ENCODE measurements around the gene P4HB. TPM values are rescaled to one million over a fixed set of nuclear protein-coding genes. Genes with fewer than 3 reads are reported as not detected.

P4HB gene
- total RNA-seq, 4 donors from 2014 or later: 385 to 594 (median 472) TPM

DNA sequence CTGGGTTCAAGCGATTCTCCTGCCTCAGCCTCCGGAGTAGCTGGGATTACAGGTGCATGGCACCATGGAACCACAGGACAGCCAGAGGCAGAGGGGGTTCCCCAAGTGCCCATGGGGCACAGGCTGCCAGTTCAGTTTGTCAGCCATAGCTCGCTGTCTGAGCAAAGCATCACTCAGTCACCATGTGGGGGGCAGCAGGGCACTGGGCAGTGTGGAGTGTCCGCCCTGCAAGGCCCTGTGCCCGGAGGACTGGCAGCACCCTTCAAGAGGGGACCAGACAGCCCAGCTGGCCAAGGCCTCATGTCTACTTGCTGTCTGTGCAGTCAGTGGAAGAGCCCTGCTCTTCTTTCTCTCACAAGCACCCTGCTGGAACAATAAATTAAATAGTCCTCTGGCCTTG is 24.6 kb upstream of the P4HB start:
- H3K27ac ChIP-seq: no peak overlapping the region
- 92 to 95% methylated on average over 5 of the region's 5 CpGs for WGBS, 2 donors
- no peaks in the 10 kb centered on the region for H3K27me3 ChIP-seq
- DNase-seq (ENCODE audit: low spot score in 2 of 2): no peak
- no peak for TF ChIP-seq EP300 (IDR thresholded peaks at IDR 0.05)
- TF ChIP-seq, protein P1, sequence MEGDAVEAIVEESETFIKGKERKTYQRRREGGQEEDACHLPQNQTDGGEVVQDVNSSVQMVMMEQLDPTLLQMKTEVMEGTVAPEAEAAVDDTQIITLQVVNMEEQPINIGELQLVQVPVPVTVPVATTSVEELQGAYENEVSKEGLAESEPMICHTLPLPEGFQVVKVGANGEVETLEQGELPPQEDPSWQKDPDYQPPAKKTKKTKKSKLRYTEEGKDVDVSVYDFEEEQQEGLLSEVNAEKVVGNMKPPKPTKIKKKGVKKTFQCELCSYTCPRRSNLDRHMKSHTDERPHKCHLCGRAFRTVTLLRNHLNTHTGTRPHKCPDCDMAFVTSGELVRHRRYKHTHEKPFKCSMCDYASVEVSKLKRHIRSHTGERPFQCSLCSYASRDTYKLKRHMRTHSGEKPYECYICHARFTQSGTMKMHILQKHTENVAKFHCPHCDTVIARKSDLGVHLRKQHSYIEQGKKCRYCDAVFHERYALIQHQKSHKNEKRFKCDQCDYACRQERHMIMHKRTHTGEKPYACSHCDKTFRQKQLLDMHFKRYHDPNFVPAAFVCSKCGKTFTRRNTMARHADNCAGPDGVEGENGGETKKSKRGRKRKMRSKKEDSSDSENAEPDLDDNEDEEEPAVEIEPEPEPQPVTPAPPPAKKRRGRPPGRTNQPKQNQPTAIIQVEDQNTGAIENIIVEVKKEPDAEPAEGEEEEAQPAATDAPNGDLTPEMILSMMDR (IDR thresholded peaks at IDR 0.05): no peak
- no peak for TF ChIP-seq POLR2A (IDR thresholded peaks at IDR 0.05)
- peaks cover 4 to 91% (median 8%) of the 10 kb centered on the region in 3 donors for H3K36me3 ChIP-seq
- peaks cover 0 to 11% (median 3%) of the 10 kb centered on the region in 4 donors for H3K4me1 ChIP-seq
- no peaks in the 10 kb centered on the region for H3K9me3 ChIP-seq
- H3K4me3 ChIP-seq: no peak overlapping the region

DNA sequence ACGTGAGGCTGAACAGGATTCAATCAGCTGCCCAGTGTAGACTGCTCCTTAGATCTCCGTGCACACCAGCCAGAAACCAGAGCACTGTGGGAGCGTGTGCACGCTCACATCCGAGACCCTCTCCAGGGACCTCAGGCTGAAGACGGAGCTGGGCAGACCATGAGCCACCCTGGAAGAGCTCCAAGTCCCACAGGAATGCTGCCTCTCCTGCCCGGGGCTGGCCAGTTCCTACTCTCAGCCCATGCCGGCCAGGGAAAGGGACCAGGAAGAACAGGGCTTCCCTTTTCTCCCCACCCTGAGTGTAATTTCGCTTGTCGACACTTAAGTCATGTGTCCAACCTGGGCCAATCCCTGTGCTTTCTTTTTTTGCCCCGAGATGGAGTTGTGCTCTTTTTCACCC is 24.2 kb upstream of the P4HB start:
- no peaks in the 10 kb centered on the region for H3K27me3 ChIP-seq
- WGBS, 2 donors: 70 to 75% methylated on average over 10 to 11 of the region's 11 CpGs
- no peak for TF ChIP-seq EP300 (IDR thresholded peaks at IDR 0.05)
- TF ChIP-seq, protein P1 (IDR thresholded peaks at IDR 0.05): no peak
- TF ChIP-seq POLR2A (IDR thresholded peaks at IDR 0.05): no peak
- H3K9me3 ChIP-seq: no peaks in the 10 kb centered on the region
- peaks cover 0 to 6% (median 0%) of the 10 kb centered on the region in 4 donors for H3K4me1 ChIP-seq
- peaks cover under 1 to 92% (median 8%) of the 10 kb centered on the region in 3 donors for H3K36me3 ChIP-seq
- H3K4me3 ChIP-seq: no peak overlapping the region
- no peak overlapping the region for H3K27ac ChIP-seq
- DNase-seq (ENCODE audit: low spot score in 2 of 2): no peak

DNA sequence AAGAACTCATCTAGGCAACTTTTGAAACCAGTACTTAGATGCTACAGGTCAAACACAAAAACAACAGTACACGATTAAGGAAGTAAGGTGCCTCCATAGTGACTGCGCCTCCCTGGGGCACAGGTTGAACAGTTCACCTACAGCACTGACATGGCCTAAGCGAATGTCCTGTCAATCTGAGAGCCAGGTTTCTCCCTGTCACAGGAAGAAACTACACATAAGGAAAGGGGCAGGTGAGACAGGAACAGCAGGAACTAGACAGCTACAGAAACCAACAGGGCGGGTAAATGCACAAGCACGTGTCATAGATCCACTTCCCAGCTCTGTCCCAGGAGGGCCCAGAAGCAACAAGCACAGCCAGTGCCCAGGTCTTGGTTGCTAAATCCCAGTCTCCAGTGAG is 18.8 kb upstream of the P4HB start:
- no peak overlapping the region for H3K4me3 ChIP-seq
- no peak for DNase-seq (ENCODE audit: low spot score in 2 of 2)
- no peak for TF ChIP-seq EP300 (IDR thresholded peaks at IDR 0.05)
- no peak for TF ChIP-seq POLR2A (IDR thresholded peaks at IDR 0.05)
- TF ChIP-seq, protein P1 (IDR thresholded peaks at IDR 0.05): no peak
- 86 to 90% methylated on average over 5 of the region's 5 CpGs for WGBS, 2 donors
- no peaks in the 10 kb centered on the region for H3K9me3 ChIP-seq
- no peaks in the 10 kb centered on the region for H3K4me1 ChIP-seq
- peaks cover 0 to 52% (median 0%) of the 10 kb centered on the region in 3 donors for H3K36me3 ChIP-seq
- no peak overlapping the region for H3K27ac ChIP-seq
- no peaks in the 10 kb centered on the region for H3K27me3 ChIP-seq

DNA sequence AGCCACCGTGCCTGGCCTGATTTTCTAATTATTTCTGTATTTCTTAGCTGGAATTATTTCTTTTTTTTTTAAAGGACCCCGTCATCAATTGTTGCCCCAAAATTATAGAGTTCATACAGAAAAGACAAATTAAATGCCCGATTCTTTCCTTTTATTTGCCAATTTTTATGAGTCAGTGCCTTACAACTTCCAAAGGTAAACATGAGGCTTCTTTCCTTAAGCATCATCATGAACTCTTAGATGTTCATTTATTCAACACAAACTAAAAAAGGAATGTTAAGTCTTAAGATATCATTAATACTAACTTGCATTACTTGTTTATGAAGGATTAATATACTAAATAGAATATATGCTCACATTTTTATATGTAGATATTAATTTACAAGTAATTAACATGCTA is 18.0 kb upstream of the P4HB start:
- DNase-seq (ENCODE audit: low spot score in 2 of 2): no peak
- H3K27me3 ChIP-seq: no peaks in the 10 kb centered on the region
- H3K9me3 ChIP-seq: no peaks in the 10 kb centered on the region
- 89 to 94% methylated on average over 3 of the region's 3 CpGs for WGBS, 2 donors
- TF ChIP-seq EP300 (IDR thresholded peaks at IDR 0.05): no peak
- no peak for TF ChIP-seq POLR2A (IDR thresholded peaks at IDR 0.05)
- TF ChIP-seq, protein P1 (IDR thresholded peaks at IDR 0.05): no peak
- H3K27ac ChIP-seq: no peak overlapping the region
- peaks cover 0 to 6% (median 3%) of the 10 kb centered on the region in 4 donors for H3K4me1 ChIP-seq
- H3K36me3 ChIP-seq: peaks cover 0 to 44% (median 0%) of the 10 kb centered on the region in 3 donors
- H3K4me3 ChIP-seq: no peak overlapping the region

DNA sequence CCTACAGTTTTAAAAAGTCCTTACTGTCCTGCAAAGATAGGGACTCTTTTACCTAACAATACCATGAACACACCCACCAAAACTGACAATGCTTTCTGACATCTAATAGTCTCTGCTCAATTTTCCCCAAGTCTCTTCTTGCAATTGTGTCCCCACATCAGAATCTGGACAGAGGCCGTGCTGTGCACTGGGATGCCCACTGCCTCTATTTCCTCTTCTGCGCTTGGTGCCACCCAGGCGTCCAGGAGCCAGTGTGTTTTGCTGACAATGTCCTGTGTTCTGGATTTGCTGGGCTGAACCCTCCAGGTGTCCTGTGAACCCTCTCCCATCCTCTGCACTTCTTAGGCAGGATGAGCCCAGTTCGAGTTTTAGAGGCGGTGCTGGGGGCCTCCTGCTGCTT is 17.2 kb upstream of the P4HB start:
- Histone ChIP-seq H3K36me3 (peaks cover 0 to 36% (median 0%) of the 10 kb centered on the region in 3 donors), H3K4me1 (peaks cover 0 to 13% (median 10%) of the 10 kb centered on the region in 4 donors), H3K4me3 (no peak overlapping the region), H3K27ac (no peak overlapping the region), H3K9me3 (no peaks in the 10 kb centered on the region), H3K27me3 (no peaks in the 10 kb centered on the region)
- WGBS, 2 donors: 90 to 93% methylated on average over 5 of the region's 5 CpGs
- DNase-seq (ENCODE audit: low spot score in 2 of 2): no peak
- TF ChIP-seq EP300 (IDR thresholded peaks at IDR 0.05): no peak
- TF ChIP-seq POLR2A (IDR thresholded peaks at IDR 0.05): no peak
- TF ChIP-seq, protein P1 (IDR thresholded peaks at IDR 0.05): no peak

Measured in tibial nerve (tissue), 4 donors.